GM10266 (cell line): Measurements from ENCODE around the gene SCFD1.
"Not testable (repeated sequence)": the region's sequence is repeated elsewhere in the genome, so short reads cannot be mapped to it uniquely, and the experiment has no call there.

ENCODE experiments used
- DNase-seq: peaks from one replicate; pipeline ENCODE4 v3.0.0; 2012; ENCODE audit errors: extremely low spot score
- TF ChIP-seq, protein P1 (sequence below): IDR thresholded peaks from 2 replicates; pipeline ENCODE4 v1.5.1; 2012; ENCODE audit warnings: mild to moderate bottlenecking, low read depth; ENCODE audit not compliant: control insufficient read depth, insufficient read depth; ENCODE audit errors: missing control alignments

Gene SCFD1, protein sequence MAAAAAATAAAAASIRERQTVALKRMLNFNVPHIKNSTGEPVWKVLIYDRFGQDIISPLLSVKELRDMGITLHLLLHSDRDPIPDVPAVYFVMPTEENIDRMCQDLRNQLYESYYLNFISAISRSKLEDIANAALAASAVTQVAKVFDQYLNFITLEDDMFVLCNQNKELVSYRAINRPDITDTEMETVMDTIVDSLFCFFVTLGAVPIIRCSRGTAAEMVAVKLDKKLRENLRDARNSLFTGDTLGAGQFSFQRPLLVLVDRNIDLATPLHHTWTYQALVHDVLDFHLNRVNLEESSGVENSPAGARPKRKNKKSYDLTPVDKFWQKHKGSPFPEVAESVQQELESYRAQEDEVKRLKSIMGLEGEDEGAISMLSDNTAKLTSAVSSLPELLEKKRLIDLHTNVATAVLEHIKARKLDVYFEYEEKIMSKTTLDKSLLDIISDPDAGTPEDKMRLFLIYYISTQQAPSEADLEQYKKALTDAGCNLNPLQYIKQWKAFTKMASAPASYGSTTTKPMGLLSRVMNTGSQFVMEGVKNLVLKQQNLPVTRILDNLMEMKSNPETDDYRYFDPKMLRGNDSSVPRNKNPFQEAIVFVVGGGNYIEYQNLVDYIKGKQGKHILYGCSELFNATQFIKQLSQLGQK

DNA sequence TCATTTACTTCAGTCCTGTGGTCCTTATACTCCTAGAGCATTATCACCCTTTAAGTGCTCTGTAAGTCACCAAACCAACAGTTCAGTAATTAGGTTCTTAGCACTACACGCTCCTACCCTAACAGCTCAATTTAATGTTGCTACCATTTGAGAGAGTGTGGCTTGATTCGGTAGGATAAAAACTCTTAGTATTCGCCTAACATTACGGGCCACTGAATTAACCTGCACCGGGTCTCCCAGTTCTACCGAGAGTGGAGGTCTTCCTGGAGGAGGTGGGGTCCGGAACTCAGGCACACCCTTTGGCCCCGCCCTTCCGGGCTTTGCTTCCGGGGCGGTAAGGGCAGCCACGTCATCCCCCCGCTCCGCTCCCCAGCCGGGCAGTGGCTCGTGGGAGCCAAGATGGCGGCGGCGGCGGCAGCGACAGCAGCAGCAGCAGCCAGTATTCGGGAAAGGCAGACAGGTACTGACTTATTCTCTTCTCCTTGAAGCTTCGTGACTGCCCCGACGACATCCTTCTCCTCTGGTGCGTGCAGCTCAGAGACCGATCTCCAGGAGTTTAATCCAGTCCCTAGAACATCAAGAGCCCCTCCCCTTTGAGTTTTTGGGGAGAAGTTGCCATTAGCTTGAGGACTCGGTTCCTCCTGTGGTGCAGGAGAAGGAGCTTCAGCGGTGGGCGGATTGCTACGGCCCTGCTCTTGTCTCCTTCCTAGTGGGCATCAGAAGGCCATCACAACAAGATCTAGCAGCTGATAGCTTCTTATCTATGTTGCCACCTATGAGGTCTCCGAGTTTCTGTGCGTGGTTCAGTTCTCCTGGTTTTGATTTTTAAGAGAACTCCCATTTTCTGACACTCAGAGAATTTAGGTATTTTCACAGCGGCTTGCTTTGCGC lies at the start of gene SCFD1:
Gene SCFD1, plus strand, starts transcription at position 380 of the 891 bp plus-strand sequence. Its CDS starts 20 bp downstream, at position 400.
- TF ChIP-seq, protein P1, sequence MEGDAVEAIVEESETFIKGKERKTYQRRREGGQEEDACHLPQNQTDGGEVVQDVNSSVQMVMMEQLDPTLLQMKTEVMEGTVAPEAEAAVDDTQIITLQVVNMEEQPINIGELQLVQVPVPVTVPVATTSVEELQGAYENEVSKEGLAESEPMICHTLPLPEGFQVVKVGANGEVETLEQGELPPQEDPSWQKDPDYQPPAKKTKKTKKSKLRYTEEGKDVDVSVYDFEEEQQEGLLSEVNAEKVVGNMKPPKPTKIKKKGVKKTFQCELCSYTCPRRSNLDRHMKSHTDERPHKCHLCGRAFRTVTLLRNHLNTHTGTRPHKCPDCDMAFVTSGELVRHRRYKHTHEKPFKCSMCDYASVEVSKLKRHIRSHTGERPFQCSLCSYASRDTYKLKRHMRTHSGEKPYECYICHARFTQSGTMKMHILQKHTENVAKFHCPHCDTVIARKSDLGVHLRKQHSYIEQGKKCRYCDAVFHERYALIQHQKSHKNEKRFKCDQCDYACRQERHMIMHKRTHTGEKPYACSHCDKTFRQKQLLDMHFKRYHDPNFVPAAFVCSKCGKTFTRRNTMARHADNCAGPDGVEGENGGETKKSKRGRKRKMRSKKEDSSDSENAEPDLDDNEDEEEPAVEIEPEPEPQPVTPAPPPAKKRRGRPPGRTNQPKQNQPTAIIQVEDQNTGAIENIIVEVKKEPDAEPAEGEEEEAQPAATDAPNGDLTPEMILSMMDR, result no peak
- DNase-seq, result peak; percentile 81

GRCh38 chr14:30572771-30573170 lies 49.3 kb upstream of the SCFD1 start:
- TF ChIP-seq, protein P1, result no peak
- no peak for DNase-seq

DNA sequence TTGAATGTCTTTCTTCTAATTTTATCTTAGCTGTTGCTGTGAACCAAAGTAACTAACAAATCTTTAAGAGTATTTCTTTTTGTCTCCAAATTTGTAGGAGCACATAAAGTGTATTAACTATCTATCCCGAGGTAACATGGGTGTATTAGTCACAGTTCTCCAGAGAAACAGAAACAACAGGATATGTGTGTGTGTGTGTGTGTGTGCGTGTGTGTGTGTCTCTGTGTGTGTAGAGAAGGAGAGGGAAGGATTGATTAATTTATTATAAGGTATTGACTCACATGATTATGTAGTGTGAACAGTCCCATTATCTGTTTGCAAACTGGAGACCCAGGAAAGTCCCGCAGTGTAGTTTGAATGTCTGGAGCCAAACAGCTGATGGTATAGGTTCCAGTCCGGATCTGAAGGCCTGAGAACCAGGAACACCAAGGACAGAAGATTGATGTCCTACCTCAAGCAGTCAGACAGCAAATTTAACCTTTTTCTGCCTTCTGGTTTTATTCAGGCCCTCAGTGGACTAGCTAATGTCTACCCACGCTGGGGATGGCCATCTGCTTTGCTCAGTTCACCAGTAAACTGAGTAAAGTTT lies 48.8 kb upstream of the SCFD1 start:
- no peak for DNase-seq
- TF ChIP-seq, protein P1, result no peak

DNA sequence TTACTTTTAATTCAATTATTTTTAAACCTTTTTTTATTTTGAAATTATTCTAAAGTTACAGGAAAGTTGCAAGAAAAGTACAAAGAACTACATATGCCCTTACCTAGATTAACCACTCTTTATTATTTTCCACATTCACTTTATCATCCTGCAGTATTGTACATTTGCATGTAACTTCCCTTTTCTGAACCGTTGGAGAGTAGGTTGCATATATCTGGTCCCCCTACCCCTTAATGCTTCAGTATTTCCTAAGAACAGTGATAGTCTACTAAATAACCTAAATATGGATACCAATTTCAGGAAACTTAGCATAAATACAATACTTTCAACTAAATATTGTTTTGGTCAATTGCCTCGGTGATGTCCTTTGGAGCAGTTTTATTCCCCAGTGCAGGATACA lies 48.2 kb upstream of the SCFD1 start:
- TF ChIP-seq, protein P1, result no peak
- DNase-seq, result no peak

- not testable (repeated sequence) for DNase-seq
Observed at GRCh38 chr14:30574777-30575176, 47.3 kb upstream of the SCFD1 start.

DNA sequence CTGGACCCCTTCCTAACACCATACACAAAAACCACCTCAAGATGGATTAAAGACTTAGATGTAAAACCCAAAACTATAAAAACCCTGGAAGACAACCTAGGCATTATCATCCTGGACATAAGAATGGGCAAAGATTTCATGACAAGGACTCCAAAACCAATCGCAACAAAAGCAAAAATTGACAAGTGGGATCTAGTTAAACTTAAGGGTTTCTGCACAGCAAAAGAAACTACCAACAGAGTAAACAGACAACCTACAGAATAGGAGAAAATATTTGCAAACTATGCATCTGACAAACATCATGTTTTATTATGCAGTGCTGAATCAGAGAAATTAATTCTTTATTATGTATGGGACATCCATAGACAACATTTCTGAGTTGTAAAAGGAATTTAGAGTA lies 45.8 kb upstream of the SCFD1 start:
- DNase-seq, result not testable (repeated sequence)

DNA sequence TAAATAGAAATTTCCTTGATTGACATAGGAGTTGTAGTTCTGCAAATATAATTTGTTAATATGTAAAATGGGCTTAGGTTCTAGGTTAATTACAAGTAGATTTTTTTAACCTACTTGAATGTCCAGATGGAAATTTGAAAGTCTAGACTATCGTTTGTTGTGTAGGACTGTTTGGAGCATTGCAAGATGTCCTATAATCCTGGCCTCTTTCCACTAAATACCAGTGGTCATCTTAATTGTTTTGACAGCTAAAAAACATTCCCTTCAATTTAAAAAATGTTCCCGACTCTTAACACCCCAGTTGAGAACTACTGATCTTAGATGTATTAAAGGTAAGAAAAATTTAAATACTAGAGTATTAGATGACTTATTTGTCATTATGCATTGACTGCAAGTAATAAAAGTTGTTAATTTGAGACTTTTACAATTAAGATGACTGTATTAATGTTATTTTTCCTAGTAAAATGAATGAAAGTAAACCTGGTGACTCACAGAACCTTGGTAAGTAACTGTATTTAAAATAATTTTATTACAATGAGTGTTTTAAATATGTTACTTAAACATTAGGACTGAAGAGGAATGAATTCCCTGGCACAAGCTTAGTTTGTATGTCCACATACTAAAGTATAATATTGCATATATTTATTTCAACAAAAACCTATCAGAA lies 41.4 kb upstream of the SCFD1 start:
- TF ChIP-seq, protein P1, result no peak
- DNase-seq, result no peak
